GM12892 (cell line): Measurements from ENCODE around the gene MRPL28.
"Not testable (repeated sequence)": the region's sequence is repeated elsewhere in the genome, so short reads cannot be mapped to it uniquely, and the experiment has no call there.

Experiments used
- DNase-seq: peaks from one replicate; pipeline ENCODE4 v3.0.0; 2011; ENCODE audit not compliant: insufficient read length
- FAIRE-seq: peaks from 2 replicates; lab custom pipeline; 2011; peaks lifted over from hg19 to GRCh38; lab: Jason Lieb, UNC
- POLR2A ChIP-seq: IDR thresholded peaks from 2 replicates; pipeline ENCODE4 v1.6.1; 2011; ENCODE audit warnings: low read depth, low read length, control low read depth
- POLR2AphosphoS5 ChIP-seq: IDR thresholded peaks from 2 replicates; pipeline ENCODE4 v1.6.1; 2011; ENCODE audit warnings: low read depth, low read length, control low read depth
- TAF1 ChIP-seq: IDR thresholded peaks from 2 replicates; pipeline ENCODE4 v1.6.1; 2011; ENCODE audit warnings: low read depth, mild to moderate bottlenecking, control low read depth, low read length, borderline replicate concordance

MRPL28 gene

DNA sequence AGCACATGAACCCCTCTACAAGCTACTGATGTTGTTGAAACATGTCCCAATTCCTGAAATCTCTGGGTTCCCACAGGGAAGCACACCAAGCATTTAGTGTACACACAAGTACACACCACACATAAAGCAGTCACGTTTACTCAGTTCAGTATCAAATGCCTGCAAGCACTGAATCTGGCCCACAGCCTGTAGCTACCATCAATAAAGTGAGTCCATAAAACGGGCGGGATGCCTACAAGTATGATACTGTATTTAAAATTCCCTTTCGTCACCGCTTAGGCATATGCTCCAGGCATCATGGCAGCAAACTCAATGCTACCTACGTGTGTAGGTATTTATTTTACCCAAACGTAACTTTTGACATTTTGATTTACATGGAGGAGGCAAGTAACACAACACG, 20.1 kb downstream of the MRPL28 start:
- no peak for TF ChIP-seq POLR2A
- TF ChIP-seq POLR2AphosphoS5: no peak
- no peak for TF ChIP-seq TAF1

DNA sequence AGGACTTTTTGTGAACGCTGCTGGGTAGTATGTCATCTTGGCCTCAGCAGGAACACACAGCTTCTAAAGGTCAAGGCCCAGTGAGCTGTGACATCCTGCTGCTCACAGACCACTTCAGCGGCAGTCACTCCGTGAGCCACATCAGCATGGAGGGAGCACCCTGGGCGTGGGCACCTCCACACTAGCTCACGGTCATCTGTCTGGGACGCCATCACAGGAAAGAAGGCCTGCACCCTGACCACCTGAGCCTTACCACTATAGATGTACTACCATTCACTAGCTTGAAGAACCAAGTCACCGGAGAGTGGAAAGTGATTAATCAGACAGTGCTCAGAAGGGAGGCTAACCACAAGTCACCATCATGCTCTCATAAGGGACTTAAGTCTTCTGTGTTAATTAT, 21.1 kb downstream of the MRPL28 start:
- FAIRE-seq (peak; percentile 89), DNase-seq (no peak)
- TF ChIP-seq POLR2A (peak; percentile 22; the same call in 1 of the 2 replicates), TAF1 (no peak), POLR2AphosphoS5 (no peak; the same call in 1 of the 2 replicates)

More for the DNA sequence above, 20.1 kb downstream of the MRPL28 start:
- DNase-seq: no peak
- no peak for FAIRE-seq

DNA sequence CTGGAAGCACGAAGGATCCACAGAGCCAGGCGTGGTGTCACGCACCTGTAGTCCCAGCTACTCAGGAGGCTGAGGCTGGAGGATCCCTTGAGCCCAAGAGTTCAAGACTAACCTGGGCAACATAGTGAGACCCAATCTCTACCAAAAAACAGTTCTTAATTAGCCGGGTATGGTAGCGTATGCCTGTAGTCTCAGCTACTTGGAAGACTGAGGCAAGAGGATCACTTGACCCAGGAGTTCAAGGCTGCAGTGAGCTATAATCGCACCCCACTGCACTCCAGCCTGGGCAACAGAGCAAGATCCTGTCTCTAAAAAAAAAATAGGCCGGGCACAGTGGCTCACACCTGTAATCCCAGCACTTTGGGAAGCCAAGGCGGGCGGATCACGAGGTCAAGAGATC, 21.8 kb downstream of the MRPL28 start:
- DNase-seq, FAIRE-seq: not testable (repeated sequence)
- TF ChIP-seq POLR2A: 0 out of 2 replicates have a peak, but pooled peaks have one; percentile 8

- FAIRE-seq (no peak), DNase-seq (no peak)
- TF ChIP-seq POLR2A: peak; percentile 11; the same call in 1 of the 2 replicates
- no peak for TF ChIP-seq POLR2AphosphoS5
Measured at GRCh38 chr16:347203-347602, 23.1 kb downstream of the MRPL28 start.

DNA sequence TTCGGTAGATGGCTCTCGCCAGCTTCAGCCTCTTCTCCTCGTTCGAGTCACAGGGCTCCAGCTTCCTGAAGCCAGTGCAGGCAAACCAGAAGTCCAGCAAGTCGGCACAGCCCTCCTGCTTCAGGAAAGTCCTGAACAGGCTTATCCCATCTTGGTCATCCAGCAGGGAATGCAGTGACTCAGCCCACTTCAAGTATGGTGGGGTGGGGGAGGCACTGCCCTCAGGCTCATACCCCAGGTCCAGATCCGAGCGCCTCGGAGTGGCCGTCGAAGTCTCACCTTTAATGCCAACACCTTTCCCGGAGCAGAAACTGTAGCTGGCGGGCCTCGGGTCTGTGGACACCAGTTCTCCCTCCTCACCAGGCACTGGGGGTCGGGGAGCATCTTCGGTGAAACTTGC, 23.8 kb downstream of the MRPL28 start:
- FAIRE-seq: no peak
- TF ChIP-seq TAF1: no peak
- no peak for TF ChIP-seq POLR2A
- TF ChIP-seq POLR2AphosphoS5: no peak
- no peak for DNase-seq

DNA sequence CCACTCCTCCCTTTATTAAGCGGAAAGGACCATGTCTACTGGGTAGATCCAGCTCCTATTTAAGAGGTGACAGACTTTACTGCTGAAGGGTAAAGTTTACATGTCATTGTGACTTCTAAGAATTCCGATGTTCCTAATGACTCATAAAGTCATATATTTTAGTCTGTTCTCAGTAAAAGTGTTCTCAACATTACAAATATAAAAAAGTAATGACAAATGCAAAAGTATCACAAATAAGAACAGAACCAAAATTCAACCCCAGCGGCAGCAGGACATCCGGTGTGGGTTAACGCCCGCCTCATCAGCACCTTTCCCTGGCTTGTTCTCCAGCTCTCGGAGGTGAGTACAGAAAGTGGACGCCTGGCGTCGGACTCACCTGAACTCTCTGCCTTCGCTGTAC, 24.6 kb downstream of the MRPL28 start:
- no peak for TF ChIP-seq TAF1
- TF ChIP-seq POLR2AphosphoS5: no peak
- no peak for TF ChIP-seq POLR2A
- DNase-seq (no peak), FAIRE-seq (no peak)

DNA sequence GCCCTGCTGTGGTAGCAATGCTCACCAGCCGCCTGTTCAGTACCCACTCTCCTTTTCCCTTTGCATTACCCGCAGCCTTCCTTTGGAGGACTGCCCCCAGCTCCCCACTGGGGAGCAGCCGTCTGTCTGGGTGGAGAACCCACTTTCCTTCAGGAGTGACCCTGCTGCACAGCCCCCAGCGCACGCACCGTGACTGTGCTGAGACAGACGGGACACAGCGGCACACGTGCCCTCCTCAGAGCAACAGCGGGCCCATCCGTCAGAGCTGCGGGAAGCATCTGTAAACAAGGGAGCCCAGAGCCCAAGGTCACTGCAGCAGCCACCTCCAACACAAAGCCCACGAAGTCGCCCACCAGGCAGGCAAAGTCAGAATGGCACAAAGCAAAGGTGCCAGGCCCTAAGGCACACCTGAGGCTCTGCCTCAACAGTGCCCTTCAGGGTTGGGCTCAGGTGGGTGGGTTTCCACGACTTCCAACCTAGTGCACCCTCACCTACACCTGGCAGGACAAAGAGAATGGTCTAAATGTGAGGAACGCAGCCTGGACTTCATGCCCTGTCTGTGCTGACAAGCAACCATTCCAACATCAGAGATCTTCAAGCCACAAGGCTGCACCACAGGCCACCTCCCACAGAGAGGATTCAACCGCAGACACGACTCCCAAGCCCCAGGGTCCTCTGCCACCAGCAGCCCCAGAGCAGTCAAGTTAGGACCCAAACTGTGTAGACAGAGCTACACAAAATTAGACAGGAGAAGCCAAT, 27.7 kb downstream of the MRPL28 start:
- no peak for DNase-seq
- no peak for FAIRE-seq

GRCh38 chr16:341974-342336, 28.4 kb downstream of the MRPL28 start:
- not testable (repeated sequence) for FAIRE-seq, DNase-seq

More for the DNA sequence above, 27.7 kb downstream of the MRPL28 start:
- TF ChIP-seq POLR2A (no peak), TAF1 (no peak), POLR2AphosphoS5 (no peak)

GRCh38 chr16:341095-341973, 29.0 kb downstream of the MRPL28 start:
- not testable (repeated sequence) for FAIRE-seq, DNase-seq

- FAIRE-seq (no peak), DNase-seq (no peak)
- no peak for TF ChIP-seq POLR2AphosphoS5
- no peak for TF ChIP-seq TAF1
- TF ChIP-seq POLR2A: no peak
Measured at GRCh38 chr16:340370-341091, 29.8 kb downstream of the MRPL28 start.

DNA sequence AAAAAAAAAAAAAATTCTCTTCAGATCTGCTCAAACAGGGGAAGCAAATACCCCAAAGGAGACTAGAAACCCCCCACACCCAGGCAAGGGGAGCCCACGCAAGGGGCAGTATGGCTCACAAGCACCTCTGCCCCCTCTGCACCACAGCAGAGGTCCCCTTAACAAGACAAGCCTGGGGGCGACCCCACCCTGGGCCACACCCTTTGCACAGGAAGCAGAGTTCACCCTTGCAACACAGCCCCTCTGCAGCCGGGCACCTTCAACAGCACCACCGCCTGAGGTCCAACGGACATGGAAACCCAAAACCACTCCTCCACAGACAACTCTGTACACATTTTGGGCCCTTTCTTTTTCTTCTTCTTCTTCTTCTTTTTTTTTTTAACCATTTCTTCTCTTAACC, 30.7 kb downstream of the MRPL28 start:
- FAIRE-seq (no peak), DNase-seq (no peak)
- TF ChIP-seq POLR2AphosphoS5: no peak
